GM13976 (cell line): Measurements from ENCODE around the gene TMTC2.

Experiments used
- DNase-seq: peaks from one replicate; pipeline ENCODE4 v3.0.0; 2012; ENCODE audit warnings: low spot score
- CTCF ChIP-seq: IDR thresholded peaks from 2 replicates; pipeline ENCODE4 v1.5.1; 2012; ENCODE audit warnings: borderline replicate concordance, mild to moderate bottlenecking; ENCODE audit not compliant: insufficient read depth; ENCODE audit errors: extremely low read depth, missing control alignments, control extremely low read depth
- in situ Hi-C: fragments of 300-500 bp; cut with MboI; formaldehyde crosslinking; loops from one replicate; pipeline ENCODE4 v1.12.0; 2022; ENCODE audit warnings: low sequenced_read_pairs, mixed read lengths, inconsistent platforms; ENCODE audit not compliant: unreplicated experiment

The TMTC2 gene

GRCh38 chr12:82714427-82714826 lies 27.7 kb downstream of the TMTC2 start:
- in situ Hi-C loops = no loop called here
- TF ChIP-seq CTCF = no peak
- no peak for DNase-seq

GRCh38 chr12:82721726-82722125 lies 35.0 kb downstream of the TMTC2 start:
- in situ Hi-C loops = no loop called here
- no peak for TF ChIP-seq CTCF
- DNase-seq = peak; percentile 31

GRCh38 chr12:82723093-82723492 lies 36.4 kb downstream of the TMTC2 start:
- TF ChIP-seq CTCF = no peak
- in situ Hi-C loops = no loop called here
- no peak for DNase-seq

- no peak for DNase-seq
- in situ Hi-C loops = no loop called here
- no peak for TF ChIP-seq CTCF
These were observed 37.2 kb downstream of the TMTC2 start for GRCh38 chr12:82723891-82724290.

GRCh38 chr12:82725741-82726140 lies 39.0 kb downstream of the TMTC2 start:
- TF ChIP-seq CTCF = no peak
- DNase-seq = no peak
- in situ Hi-C loops = no loop called here

- TF ChIP-seq CTCF = no peak
- DNase-seq = no peak
- in situ Hi-C loops = no loop called here
These were observed 41.2 kb downstream of the TMTC2 start for GRCh38 chr12:82727886-82728285.

GRCh38 chr12:82728710-82729109 lies 42.0 kb downstream of the TMTC2 start:
- in situ Hi-C loops = no loop called here
- no peak for TF ChIP-seq CTCF
- no peak for DNase-seq
